K562 (cell line): ENCODE results near the gene RARA. TPM values are rescaled to one million over a fixed set of nuclear protein-coding genes. Genes with fewer than 3 reads are reported as not detected.

Experiments used
- CREBBP ChIP-seq: IDR thresholded peaks from one replicate; pipeline ENCODE4 v1.6.1; 2012; ENCODE audit warnings: low read depth, mild to moderate bottlenecking, control low read depth, inconsistent platforms, low read length
- REST ChIP-seq, 2 experiments: fragments of 450-650 bp; formaldehyde crosslinking in 1 of 2; IDR thresholded peaks; 2 replicates each; pipeline versions ENCODE4 v1.4.0 to v1.6.1; 2014 to 2020; ENCODE audit warnings: mild to moderate bottlenecking in 2 of 2, borderline replicate concordance in 1 of 2, low read depth in 1 of 2
- SMC3 ChIP-seq: conservative IDR thresholded peaks from 2 replicates; pipeline ENCODE4 v1.6.1; 2011; ENCODE audit warnings: low read depth, low read length, improper control_type of control experiment; ENCODE audit not compliant: insufficient read depth
- ZBTB33 ChIP-seq: sonication (generic); formaldehyde crosslinking; IDR thresholded peaks from 2 replicates; pipeline ENCODE4 v1.8.1; 2023; ENCODE audit warnings: mild to moderate bottlenecking, missing genetic modification reagents
- ZFPM2 ChIP-seq: fragments of 250-450 bp; sonication (Bioruptor Pico); IDR thresholded peaks from 2 replicates; pipeline ENCODE4 v1.5.1; 2022; ENCODE audit warnings: mild to moderate bottlenecking
- polyA plus RNA-seq, 8 experiments: library from polyadenylated mRNA; depleted of rRNA in 4 of 8; stranded (reverse) in 5 of 8; unstranded in 3 of 8; fragments of >200 nt; fragmentation: Nextera tagmentation in 2 of 8; fragmentation: Illumina TruSeq in 1 of 8; extraction: Ambion mirVana in 2 of 8; extraction: Trizol in 1 of 8; gene quantifications; 2 replicates each; pipeline versions ENCODE4 v1.2.1 to v1.2.3, GENCODE V29; 2011 to 2014; ENCODE audit warnings: inconsistent platforms in 1 of 8, missing spikeins in 1 of 8
- total RNA-seq, 7 experiments: library from RNA; depleted of rRNA in 6 of 7; stranded (reverse); fragments of >200 nt in 6 of 7; fragmentation: Illumina TruSeq in 2 of 7; extraction: Trizol in 2 of 7; gene quantifications; 2 replicates each; pipeline versions ENCODE4 v1.2.1 to v1.2.3, GENCODE V29; 2011 to 2021; ENCODE audit warnings: low replicate concordance in 1 of 7

Gene RARA
- total and polyA plus RNA-seq, 9 of the 15 experiments (the other 6 are each of a cell fraction or from before 2014, with no cell fraction given), result 0.10 to 28.0 (median 7.9) TPM

- TF ChIP-seq REST (IDR thresholded peaks at IDR 0.05; ENCODE audit: borderline replicate concordance) (peak; percentile 31; the same call in 1 of the 2 replicates), REST (CRISPR knock-in tag; IDR thresholded peaks at IDR 0.05; ENCODE audit: low read depth) (no peak), ZFPM2 (CRISPR knock-in tag) (no peak), CREBBP (no peak), SMC3 (0 out of 2 replicates have a peak, but pooled peaks have one; percentile 8), ZBTB33 (CRISPR knock-in tag) (peak; percentile 71)
Observed at GRCh38 chr17:40301315-40301714, 7.7 kb upstream of the RARA start (continued).
